NCI-H2227 treated with DMSO at 0.1 percent for 48 hours (cell line): ENCODE data around the gene P3H4.

Experiments
- DNase-seq: peaks from one replicate; lab custom pipeline; 2025; lab: John Stamatoyannopoulos, UW

P3H4 gene

DNA sequence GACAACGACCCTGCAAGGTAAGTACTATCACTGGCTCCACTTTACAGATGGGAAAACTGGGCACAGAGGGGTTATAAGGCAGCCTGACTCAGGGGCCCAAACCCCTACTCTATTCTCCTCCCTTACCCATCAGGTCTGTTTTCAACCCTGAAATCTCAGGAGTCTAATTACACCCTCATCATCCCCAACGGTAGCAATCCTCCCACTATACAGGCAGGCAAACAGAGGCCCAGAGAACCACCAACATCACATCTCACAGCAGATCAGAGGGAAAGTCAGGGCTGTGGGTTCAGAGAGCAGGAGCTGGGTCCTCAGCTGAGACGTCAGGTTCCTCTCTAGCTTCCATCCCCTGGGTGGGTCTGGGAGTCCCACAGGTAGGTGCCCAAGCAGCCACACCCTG is 41.8 kb downstream of the P3H4 start:
- DNase-seq, result no peak

DNA sequence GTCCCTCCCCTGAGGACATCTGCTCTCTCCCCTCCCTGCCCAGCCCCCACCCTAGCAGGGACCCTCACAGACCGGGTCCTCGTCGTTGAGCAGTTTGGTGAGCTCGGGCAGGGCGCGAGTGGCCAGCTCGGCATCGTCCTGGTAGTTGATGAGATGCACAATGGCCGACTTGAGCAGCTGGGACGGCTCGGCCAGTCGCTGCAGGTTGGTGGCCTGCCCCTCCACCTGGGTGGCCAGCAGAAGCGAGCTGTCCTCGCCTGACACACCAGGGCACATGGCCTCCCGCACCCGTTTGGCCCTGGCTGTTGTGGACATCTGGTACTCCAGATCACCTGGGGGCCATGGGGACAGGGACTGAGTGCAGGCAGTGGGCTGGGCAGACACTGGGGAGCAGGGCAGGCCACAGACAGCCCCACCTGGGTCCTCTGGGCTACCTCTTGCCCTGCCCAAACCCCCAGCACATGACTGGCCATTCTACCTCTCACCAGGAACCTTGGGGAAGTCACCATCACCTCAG is 42.3 kb downstream of the P3H4 start:
- DNase-seq, result no peak

DNA sequence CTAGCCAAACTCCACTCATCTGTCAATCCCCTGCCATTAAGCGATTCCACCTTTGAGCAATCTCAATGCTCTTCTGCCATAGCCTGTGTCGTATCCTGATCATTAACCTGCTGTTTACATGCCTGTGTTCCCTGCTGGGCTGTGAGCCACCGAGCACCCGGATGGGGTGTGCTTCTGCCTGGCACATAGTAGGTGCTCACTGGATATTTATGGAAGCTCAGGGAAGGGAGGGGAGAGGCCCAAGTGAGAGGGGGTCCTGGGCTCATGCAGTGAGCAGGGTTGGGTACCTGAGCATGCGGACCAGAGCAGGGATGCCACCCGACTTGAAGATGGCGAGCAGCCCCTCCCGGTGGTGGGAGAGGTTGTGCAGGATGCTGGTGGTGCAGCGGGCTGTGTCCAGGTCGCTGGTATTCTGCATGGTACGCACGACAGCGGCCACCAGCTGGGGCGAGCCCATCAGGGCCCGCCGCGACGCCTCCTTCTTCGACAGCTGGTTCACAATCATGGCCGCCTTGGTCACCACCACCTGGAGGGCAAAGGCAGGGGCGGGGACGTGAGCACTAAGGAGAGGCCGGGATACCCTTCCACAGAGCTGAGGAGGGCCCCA is 43.0 kb downstream of the P3H4 start:
- DNase-seq, result no peak

DNA sequence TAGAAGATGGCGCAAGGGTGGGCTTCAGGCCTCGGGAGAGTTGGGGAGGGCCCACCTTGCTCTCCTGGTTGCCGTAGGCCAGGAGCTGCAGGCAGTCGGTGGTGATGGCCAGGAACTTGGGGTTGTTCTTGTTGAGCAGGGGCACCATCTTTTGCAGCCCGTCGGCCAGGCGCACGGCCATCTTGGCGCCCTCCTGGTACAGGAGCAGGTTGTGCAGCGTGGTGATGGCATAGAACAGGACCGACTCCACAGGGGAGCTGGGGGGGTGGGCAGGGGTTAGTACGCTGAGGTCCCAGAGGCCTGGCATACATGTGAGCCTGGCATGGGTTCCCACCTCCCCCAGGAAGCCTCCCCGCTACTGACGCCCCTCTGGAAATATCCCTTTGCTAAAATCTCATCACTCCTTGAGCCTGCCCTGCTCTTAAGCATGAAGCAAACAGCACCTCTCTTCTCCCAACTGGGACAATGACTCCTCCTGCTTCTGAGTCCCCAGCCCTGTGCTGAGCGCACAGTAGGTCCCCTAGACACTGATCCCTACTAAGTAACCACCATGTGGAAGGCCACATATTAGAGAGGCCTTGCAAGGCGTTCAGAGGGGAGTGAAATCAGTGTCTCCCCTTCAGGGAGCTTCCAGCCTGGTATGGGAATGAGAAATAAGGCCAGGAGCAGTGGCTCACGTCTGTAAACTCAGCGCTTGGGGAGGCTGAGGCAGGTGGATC is 44.3 kb downstream of the P3H4 start:
- no peak for DNase-seq

DNA sequence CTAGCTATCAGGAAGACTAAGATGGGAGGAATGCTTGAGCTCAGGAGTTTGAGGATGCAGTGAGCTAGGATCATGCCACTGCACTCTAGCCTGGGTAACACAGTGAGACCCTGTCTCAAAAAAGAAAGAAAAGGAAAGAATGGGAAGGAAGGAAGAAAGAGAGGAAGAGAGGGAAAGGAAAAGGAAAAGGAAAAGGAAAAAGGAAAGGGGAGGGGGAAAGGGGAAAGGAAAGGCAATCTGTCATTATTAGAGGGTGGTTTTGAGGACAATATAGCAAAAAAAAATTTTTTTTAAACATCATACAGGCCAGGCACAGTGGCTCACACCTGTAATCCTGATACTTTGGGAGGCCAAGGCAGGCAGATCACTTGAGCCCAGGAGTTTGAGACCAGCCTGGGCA is 45.6 kb downstream of the P3H4 start:
- no peak for DNase-seq

DNA sequence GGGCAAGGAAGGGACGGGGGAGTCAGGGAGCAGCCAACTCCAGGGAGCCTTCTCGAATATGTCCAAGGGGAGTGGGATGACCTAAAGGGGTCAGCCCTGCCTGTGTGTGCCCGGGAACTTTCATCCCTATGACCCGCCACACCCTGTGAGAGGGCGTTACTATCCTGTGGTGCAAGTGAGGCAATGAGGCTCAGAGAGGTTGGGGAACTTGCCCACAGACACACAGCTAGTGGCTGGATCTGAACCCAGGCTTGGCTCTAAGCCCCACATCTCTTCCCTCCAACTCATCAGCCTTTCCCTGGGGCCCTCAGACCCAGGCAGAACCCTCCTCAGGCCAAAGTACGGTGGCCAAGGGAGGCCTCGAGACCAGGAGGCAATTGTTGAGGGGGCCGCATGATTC is 48.4 kb downstream of the P3H4 start:
- DNase-seq, result no peak

DNA sequence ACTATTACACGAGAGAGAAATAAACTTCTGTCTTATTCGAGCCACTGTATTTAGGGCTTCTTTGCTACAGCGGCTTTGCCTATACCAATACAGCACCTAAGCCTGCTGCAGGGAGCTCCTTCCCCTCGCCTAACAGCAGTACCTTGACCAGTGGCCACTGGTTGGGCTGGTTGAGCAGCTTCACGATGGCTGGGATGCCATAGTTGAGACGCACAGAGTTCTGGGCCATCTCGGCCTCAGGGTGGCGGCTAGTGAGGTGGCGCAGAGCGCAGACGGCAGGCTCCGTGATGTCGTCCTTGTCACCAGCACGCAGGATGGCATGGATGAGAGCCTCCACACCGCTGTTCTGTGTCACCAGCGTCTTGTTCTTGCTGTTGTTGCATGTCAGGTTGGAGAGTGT is 48.9 kb downstream of the P3H4 start:
- DNase-seq, result no peak

DNA sequence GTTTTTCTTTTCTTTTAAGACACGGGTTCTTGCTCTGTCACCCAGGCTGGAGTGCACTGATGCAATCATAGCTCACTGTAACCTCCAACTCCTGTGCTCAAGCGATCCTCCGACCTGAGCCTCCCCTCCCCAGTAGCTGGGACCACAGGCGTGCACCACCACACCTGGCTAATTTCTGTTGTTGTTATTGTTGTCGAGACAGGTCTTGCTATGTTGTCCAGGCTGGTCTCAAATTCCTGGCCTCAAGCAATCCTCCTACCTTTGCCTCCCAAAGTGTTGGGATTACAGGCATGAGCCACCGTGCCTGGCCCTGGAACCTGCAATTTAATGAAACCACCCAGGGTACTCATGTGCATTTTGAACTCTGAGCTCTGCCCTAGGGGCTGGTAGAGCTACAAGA is 49.4 kb downstream of the P3H4 start:
- DNase-seq, result no peak

DNA sequence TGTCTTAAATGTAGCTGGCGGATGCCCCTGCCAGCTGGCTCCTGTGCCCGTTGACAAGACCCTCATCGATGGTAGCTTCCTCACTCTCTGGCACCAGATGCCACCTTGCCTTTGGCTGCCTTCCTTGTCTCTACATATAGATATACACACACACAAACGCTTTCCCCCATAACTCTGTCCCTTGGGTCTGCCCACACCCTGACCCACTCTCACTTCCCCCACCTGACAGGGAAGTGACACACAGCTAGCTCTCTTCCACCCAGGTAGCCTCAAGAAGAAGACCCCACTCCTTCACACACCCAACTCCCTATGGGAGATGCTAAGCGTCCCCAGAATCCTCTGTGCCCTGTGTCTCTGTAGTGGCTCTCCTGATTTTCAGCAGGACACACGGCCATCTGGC is 50.9 kb downstream of the P3H4 start:
- DNase-seq, result no peak

DNA sequence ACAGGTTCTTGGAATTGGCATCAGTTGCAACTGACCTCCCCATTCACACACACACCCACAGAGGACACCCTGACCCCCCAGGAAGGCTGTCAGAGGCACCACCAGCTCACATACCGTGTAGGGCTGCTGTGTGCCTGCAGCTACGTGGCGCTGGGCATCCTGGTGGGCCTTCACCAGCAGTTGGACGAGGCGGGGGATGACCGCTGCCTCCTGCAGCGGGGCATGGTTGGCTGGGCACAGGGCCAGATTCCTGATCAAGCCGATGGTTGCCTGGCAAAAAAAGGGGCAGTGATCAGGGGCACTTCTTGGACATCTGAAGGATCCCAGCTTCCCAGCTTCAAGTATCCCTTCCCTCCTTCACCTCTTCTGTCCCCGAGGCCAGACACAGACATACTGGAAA is 53.1 kb downstream of the P3H4 start:
- DNase-seq, result no peak

DNA sequence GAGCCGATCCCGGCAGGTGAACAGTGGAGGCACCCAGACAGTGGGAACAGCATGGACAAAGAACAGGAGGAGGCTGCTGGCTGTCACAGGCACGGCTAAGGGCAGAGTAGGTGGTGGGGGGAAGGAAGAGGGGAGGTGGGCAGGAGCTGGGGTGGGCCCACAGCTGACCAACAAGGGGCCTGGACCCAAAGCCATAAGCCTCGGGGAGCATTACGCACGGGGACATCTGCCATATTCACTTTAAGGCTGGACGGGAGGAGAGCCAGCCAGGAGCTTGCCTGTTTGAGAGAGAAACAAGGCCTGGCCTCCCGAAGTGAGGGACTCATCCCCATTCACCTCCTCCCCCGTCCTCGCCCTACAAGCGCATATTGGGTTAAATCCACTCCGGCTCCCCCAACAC is 57.7 kb downstream of the P3H4 start:
- DNase-seq, result no peak
